Sigmoid colon (tissue), 7 donors: Measurements from ENCODE around the gene SMYD4. TPM values are rescaled to one million over a fixed set of nuclear protein-coding genes. Genes with fewer than 3 reads are reported as not detected.
A peak's percentile ranks its signal among the peaks of the same experiment; 100 is the strongest.

Source experiments
- DNase-seq: peaks from one replicate; pipeline ENCODE4 v3.0.0-alpha.2; 2019
- H3K27ac ChIP-seq, 4 donors: fragments of 200-600 bp; sonication (generic); one replicate each; pipeline ENCODE4 v1.5.1; 2016 to 2019; ENCODE audit warnings: mild to moderate bottlenecking in 1 of 4
- H3K27me3 ChIP-seq, 3 donors: fragments of 200-600 bp; sonication (generic); one replicate each; pipeline ENCODE4 v1.5.1; 2019; ENCODE audit warnings: mild to moderate bottlenecking in 1 of 3
- H3K36me3 ChIP-seq, 4 donors: fragments of 200-600 bp; sonication (generic); one replicate each; pipeline ENCODE4 v1.5.1; 2016 to 2019
- H3K4me1 ChIP-seq, 4 donors: fragments of 200-600 bp; sonication (generic); one replicate each; pipeline ENCODE4 v1.5.1; 2017 to 2019
- H3K4me3 ChIP-seq, 4 donors: fragments of 200-600 bp; sonication (generic); one replicate each; pipeline ENCODE4 v1.5.1; 2017 to 2019; ENCODE audit warnings: mild to moderate bottlenecking in 2 of 4, moderate library complexity in 1 of 4
- H3K9me3 ChIP-seq, 4 donors: fragments of 200-600 bp in 3 of 4; sonication (generic) in 3 of 4; one replicate each; pipeline versions ENCODE4 v1.5.1 to v1.6.1; 2013 to 2019
- CTCF ChIP-seq, 4 experiments: fragments of 450-650 bp in 3 of 4; fragments of 200-600 bp in 1 of 4; IDR thresholded peaks; one replicate each; pipeline ENCODE4 v1.5.1; 2016 to 2019; ENCODE audit warnings: antibody characterized with exemption in 4 of 4, mild to moderate bottlenecking in 3 of 4, moderate library complexity in 2 of 4
- EP300 ChIP-seq, 4 donors: sonication (generic); formaldehyde crosslinking; IDR thresholded peaks; one replicate each; pipeline ENCODE4 v1.6.1; 2017; ENCODE audit warnings: antibody characterized with exemption in 4 of 4
- POLR2A ChIP-seq, 2 donors: fragments of 450-650 bp; IDR thresholded peaks; one replicate each; pipeline ENCODE4 v1.6.1; 2016; ENCODE audit warnings: antibody characterized with exemption in 2 of 2, mild to moderate bottlenecking in 2 of 2, moderate library complexity in 2 of 2
- POLR2AphosphoS5 ChIP-seq, 4 donors: sonication (generic); formaldehyde crosslinking; IDR thresholded peaks; one replicate each; pipeline ENCODE4 v1.6.1; 2017; ENCODE audit warnings: antibody characterized with exemption in 4 of 4
- WGBS, 2 donors: extraction: QIAGEN DNeasy Blood & Tissue Kit; methylation state at CpG; one replicate each; pipeline ENCODE4 v1.1.7; 2013; 5-methylcytosine and 5-hydroxymethylcytosine counted together
- intact Hi-C: fragments of 100-400 bp; cut with DNase I; formaldehyde crosslinking; loops from one replicate; pipeline ENCODE4 v1.15.1; 2023
- polyA plus RNA-seq, 3 donors: library from polyadenylated mRNA; stranded (reverse); fragments of 200-250 nt; gene quantifications; one replicate each; pipeline ENCODE4 v1.2.3, GENCODE V29; 2013
- total RNA-seq, 4 donors: library from RNA; depleted of rRNA; stranded (reverse); fragments of >200 nt; gene quantifications; one replicate each; pipeline ENCODE4 v1.1.0, GENCODE V29; 2016
- donor health status: healthy with polysubstance abuse.
- donor health status: Bipolar disorder and iron deficiency.
- donor health status: healthy.

SMYD4 gene
- total and polyA plus RNA-seq, 7 donors: 2.4 to 19.1 (median 14.3) TPM

- no peak for TF ChIP-seq POLR2A (IDR thresholded peaks at IDR 0.05)
- no peak for TF ChIP-seq CTCF (IDR thresholded peaks at IDR 0.05)
- no peak for TF ChIP-seq EP300 (IDR thresholded peaks at IDR 0.05)
- no peak for TF ChIP-seq POLR2AphosphoS5 (IDR thresholded peaks at IDR 0.05)
- Histone ChIP-seq H3K36me3 (peaks cover 18 to 53% (median 23%) of the 10 kb centered on the region in 4 donors), H3K4me1 (peaks cover 0 to 16% (median 12%) of the 10 kb centered on the region in 4 donors), H3K4me3 (no peak overlapping the region), H3K27ac (no peak overlapping the region), H3K9me3 (no peaks in the 10 kb centered on the region), H3K27me3 (no peaks in the 10 kb centered on the region)
- 92 to 93% methylated on average over 21 of the region's 21 CpGs for WGBS, 2 donors
- DNase-seq: no peak
- intact Hi-C loops: no loop called here
Observed at GRCh38 chr17:1737531-1738291, 92.0 kb downstream of the SMYD4 start.

GRCh38 chr17:1736348-1737281 is 93.1 kb downstream of the SMYD4 start:
- peaks cover 0 to 16% (median 12%) of the 10 kb centered on the region in 4 donors for H3K4me1 ChIP-seq
- H3K9me3 ChIP-seq: no peaks in the 10 kb centered on the region
- H3K27ac ChIP-seq: peak overlapping the region in 3 of 4 donors; percentile 2 to 7 (median 4)
- peak; percentile 83 for DNase-seq
- no peak overlapping the region for H3K4me3 ChIP-seq
- peaks cover 21 to 60% (median 24%) of the 10 kb centered on the region in 4 donors for H3K36me3 ChIP-seq
- WGBS, 2 donors: 65 to 67% methylated on average over 25 of the region's 25 CpGs
- TF ChIP-seq POLR2A (IDR thresholded peaks at IDR 0.05): no peak
- TF ChIP-seq CTCF (IDR thresholded peaks at IDR 0.05): no peak
- TF ChIP-seq POLR2AphosphoS5 (IDR thresholded peaks at IDR 0.05): no peak
- TF ChIP-seq EP300 (IDR thresholded peaks at IDR 0.05): no peak
- no peaks in the 10 kb centered on the region for H3K27me3 ChIP-seq
- intact Hi-C loops: no loop called here

GRCh38 chr17:1735834-1736347 is 93.8 kb downstream of the SMYD4 start:
- 92 to 95% methylated on average over 17 of the region's 17 CpGs for WGBS, 2 donors
- Histone ChIP-seq H3K36me3 (peaks cover 21 to 60% (median 24%) of the 10 kb centered on the region in 4 donors), H3K9me3 (no peaks in the 10 kb centered on the region), H3K4me3 (no peak overlapping the region), H3K27ac (peak overlapping the region in 1 of 4 donors; percentile 4), H3K27me3 (no peaks in the 10 kb centered on the region), H3K4me1 (peaks cover 0 to 20% (median 15%) of the 10 kb centered on the region in 4 donors)
- TF ChIP-seq EP300 (IDR thresholded peaks at IDR 0.05) (no peak), POLR2A (IDR thresholded peaks at IDR 0.05) (no peak), POLR2AphosphoS5 (IDR thresholded peaks at IDR 0.05) (no peak), CTCF (IDR thresholded peaks at IDR 0.05) (no peak)
- no peak for DNase-seq
- intact Hi-C loops: no loop called here

DNA sequence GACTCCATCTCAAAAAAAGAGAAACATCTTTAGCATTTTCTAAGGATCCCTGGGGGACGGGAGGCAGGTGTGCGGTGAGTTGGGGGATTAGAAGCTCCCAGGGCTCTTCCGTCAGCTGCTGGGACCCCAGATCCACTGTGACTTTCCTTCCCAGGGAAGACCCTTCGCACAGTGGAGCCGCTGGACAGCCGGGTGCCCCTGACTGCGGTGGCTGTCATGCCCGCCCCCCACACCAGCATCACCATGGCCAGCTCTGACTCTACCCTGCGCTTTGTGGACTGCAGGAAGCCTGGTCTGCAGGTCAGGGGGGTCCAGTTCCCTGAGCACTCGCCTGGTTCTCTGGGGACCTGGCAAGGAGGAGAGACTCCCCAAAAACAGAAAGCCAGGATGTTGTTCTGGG is 94.3 kb downstream of the SMYD4 start:
- H3K4me1 ChIP-seq: peaks cover 0 to 25% (median 19%) of the 10 kb centered on the region in 4 donors
- H3K36me3 ChIP-seq: peaks cover 21 to 60% (median 24%) of the 10 kb centered on the region in 4 donors
- no peak overlapping the region for H3K27ac ChIP-seq
- H3K9me3 ChIP-seq: no peaks in the 10 kb centered on the region
- intact Hi-C loops: no loop called here
- H3K27me3 ChIP-seq: no peaks in the 10 kb centered on the region
- no peak for TF ChIP-seq POLR2AphosphoS5 (IDR thresholded peaks at IDR 0.05)
- no peak for TF ChIP-seq EP300 (IDR thresholded peaks at IDR 0.05)
- no peak for TF ChIP-seq CTCF (IDR thresholded peaks at IDR 0.05)
- no peak for TF ChIP-seq POLR2A (IDR thresholded peaks at IDR 0.05)
- no peak for DNase-seq
- H3K4me3 ChIP-seq: no peak overlapping the region
- 96 to 97% methylated on average over 10 of the region's 10 CpGs for WGBS, 2 donors
